GM12892 (cell line): Measurements from ENCODE around the gene LIF.

Experiments
- POLR2A ChIP-seq: IDR thresholded peaks from 2 replicates; pipeline ENCODE4 v1.6.1; 2011; ENCODE audit warnings: low read depth, low read length, control low read depth
- TAF1 ChIP-seq: IDR thresholded peaks from 2 replicates; pipeline ENCODE4 v1.6.1; 2011; ENCODE audit warnings: low read depth, mild to moderate bottlenecking, control low read depth, low read length, borderline replicate concordance

DNA sequence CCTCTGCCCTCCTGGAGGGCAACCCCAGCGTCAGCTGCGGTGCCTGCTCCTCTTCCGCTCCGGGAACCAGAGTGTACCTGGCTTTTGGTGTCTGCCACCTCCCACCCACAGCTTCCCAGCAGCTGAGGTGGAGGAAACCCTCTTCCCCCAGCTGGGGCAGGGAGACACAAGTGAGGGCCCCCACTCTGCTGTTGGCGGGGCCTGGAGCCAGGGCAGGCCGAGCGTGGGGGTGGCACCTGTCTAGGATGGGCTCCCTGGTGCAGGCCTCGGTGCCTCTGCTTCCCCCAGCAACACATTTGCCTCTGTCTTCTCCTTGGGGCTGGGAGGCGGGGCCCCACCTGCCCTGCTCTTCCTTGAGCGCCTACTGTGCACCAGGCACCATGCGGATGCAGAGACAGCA lies 13.7 kb upstream of the LIF start:
- no peak for TF ChIP-seq POLR2A
- no peak for TF ChIP-seq TAF1
